Neuronal stem cell (in vitro differentiated cells): ENCODE results near the gene ANLN.

Experiments used
- DNase-seq: peaks from one replicate; pipeline ENCODE4 v3.0.0-alpha.2; 2013; ENCODE audit warnings: low spot score
- H2AFZ ChIP-seq: one replicate; pipeline ENCODE4 v1.6.1; 2013; ENCODE audit warnings: mild to moderate bottlenecking, low read length, inconsistent platforms
- H2AK5ac ChIP-seq: 2 replicates; pipeline ENCODE4 v1.6.1; 2013; ENCODE audit warnings: low read depth, mild to moderate bottlenecking, inconsistent platforms, low read length, moderate library complexity, mixed read lengths
- H2BK120ac ChIP-seq: 2 replicates; pipeline ENCODE4 v1.6.1; 2013; ENCODE audit warnings: low read depth, mild to moderate bottlenecking, inconsistent platforms, low read length, moderate library complexity, mixed read lengths
- H2BK12ac ChIP-seq: one replicate; pipeline ENCODE4 v1.6.1; 2013; ENCODE audit warnings: low read length, inconsistent platforms
- H2BK15ac ChIP-seq: 2 replicates; pipeline ENCODE4 v1.6.1; 2013; ENCODE audit warnings: mild to moderate bottlenecking, low read length, inconsistent platforms, mixed read lengths
- H2BK5ac ChIP-seq: one replicate; pipeline ENCODE4 v1.6.1; 2013; ENCODE audit warnings: inconsistent platforms, mild to moderate bottlenecking, low read length, moderate library complexity
- H3K14ac ChIP-seq: one replicate; pipeline ENCODE4 v1.6.1; 2013; ENCODE audit warnings: low read length, inconsistent platforms
- H3K18ac ChIP-seq: 2 replicates; pipeline ENCODE4 v1.6.1; 2013; ENCODE audit warnings: low read length, inconsistent platforms
- H3K23ac ChIP-seq: 2 replicates; pipeline ENCODE4 v1.6.1; 2013; ENCODE audit warnings: low read depth, mild to moderate bottlenecking, mixed read lengths, low read length, inconsistent platforms; ENCODE audit not compliant: poor library complexity
- H3K27ac ChIP-seq: replicated peaks from 3 replicates; pipeline ENCODE4 v1.5.1; 2013; ENCODE audit warnings: low read length, inconsistent platforms
- H3K27me3 ChIP-seq, 3 experiments: 2 replicates each; pipeline ENCODE4 v1.6.1; 2013; ENCODE audit warnings: low read length in 3 of 3, mild to moderate bottlenecking in 2 of 3, inconsistent platforms in 1 of 3, low read depth in 1 of 3, mixed read lengths in 1 of 3, moderate library complexity in 1 of 3; ENCODE audit not compliant: control insufficient read depth in 3 of 3, insufficient read depth in 3 of 3
- H3K36me3 ChIP-seq, 2 donors: replicated peaks in 1 of 2; 2 replicates each; pipeline ENCODE4 v1.6.1; 2013; ENCODE audit warnings: low read length in 2 of 2; ENCODE audit not compliant: control insufficient read depth in 2 of 2, insufficient read depth in 2 of 2
- H3K4ac ChIP-seq: 2 replicates; pipeline ENCODE4 v1.6.1; 2013; ENCODE audit warnings: inconsistent platforms, mild to moderate bottlenecking, low read length, moderate library complexity
- H3K4me1 ChIP-seq, 2 donors: 1 replicate in 1 of 2; 2 replicates in 1 of 2; pipeline ENCODE4 v1.6.1; 2013; ENCODE audit warnings: low read length in 2 of 2, low read depth in 1 of 2; ENCODE audit not compliant: control insufficient read depth in 2 of 2, insufficient read depth in 1 of 2
- H3K4me2 ChIP-seq: one replicate; pipeline ENCODE4 v1.6.1; 2013; ENCODE audit warnings: mild to moderate bottlenecking, low read length, inconsistent platforms; ENCODE audit not compliant: insufficient read depth, poor library complexity, severe bottlenecking
- H3K4me3 ChIP-seq, 2 donors: 2 replicates each; pipeline ENCODE4 v1.5.1; 2013; ENCODE audit warnings: low read length in 2 of 2, mild to moderate bottlenecking in 2 of 2, inconsistent platforms in 1 of 2, moderate library complexity in 1 of 2
- H3K79me1 ChIP-seq: one replicate; pipeline ENCODE4 v1.6.1; 2013; ENCODE audit warnings: low read depth, mild to moderate bottlenecking, inconsistent platforms, low read length, moderate library complexity
- H3K9ac ChIP-seq: one replicate; pipeline ENCODE4 v1.6.1; 2013; ENCODE audit warnings: mild to moderate bottlenecking, low read depth, low read length, inconsistent platforms; ENCODE audit not compliant: poor library complexity
- H3K9me3 ChIP-seq, 2 donors: replicated peaks in 1 of 2; 2 replicates each; pipeline versions ENCODE3 to v1.6.1; 2013; ENCODE audit warnings: low read length in 2 of 2, mild to moderate bottlenecking in 2 of 2, inconsistent platforms in 1 of 2, low read depth in 1 of 2, mixed read lengths in 1 of 2, moderate library complexity in 1 of 2; ENCODE audit not compliant: control insufficient read depth in 2 of 2, insufficient read depth in 1 of 2
- H4K8ac ChIP-seq: one replicate; pipeline ENCODE4 v1.6.1; 2013; ENCODE audit warnings: low read depth, mild to moderate bottlenecking, inconsistent platforms, low read length, moderate library complexity
- H4K91ac ChIP-seq: one replicate; pipeline ENCODE4 v1.6.1; 2013; ENCODE audit warnings: low read length, low read depth, mild to moderate bottlenecking, inconsistent platforms; ENCODE audit not compliant: poor library complexity
- WGBS, 2 donors: extraction: QIAGEN DNeasy Blood & Tissue Kit; methylation state at CpG; one replicate each; pipeline ENCODE4 v1.1.7; 2013; ENCODE audit warnings: missing lambda C conversion rate in 2 of 2, mixed read lengths in 1 of 2; ENCODE audit not compliant: insufficient read length in 2 of 2, insufficient replicate concordance in 1 of 2; ENCODE audit errors: extremely low coverage in 2 of 2; 5-methylcytosine and 5-hydroxymethylcytosine counted together

ANLN gene

DNA sequence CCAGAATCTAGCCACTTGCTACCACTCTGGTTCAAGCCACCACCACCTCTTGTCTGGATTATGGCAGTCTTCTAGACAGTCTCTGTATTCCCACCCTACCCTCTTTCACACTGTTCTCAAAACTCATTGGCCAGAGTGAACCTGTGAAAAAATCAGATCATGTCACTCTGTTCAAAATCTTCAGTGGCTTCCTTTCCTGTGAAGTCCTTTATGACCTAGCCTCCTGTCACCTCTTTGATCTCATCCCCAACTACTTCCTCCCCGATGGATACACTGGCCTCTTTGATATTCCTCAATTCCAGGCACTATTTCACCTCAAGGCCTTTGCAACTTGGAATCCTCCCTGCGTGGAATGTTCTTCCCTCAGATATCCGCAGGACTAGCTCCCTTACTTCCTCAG is 21.2 kb upstream of the ANLN start:
- no peak overlapping the region for H3K9ac ChIP-seq
- no peak overlapping the region for H3K23ac ChIP-seq
- peaks cover 3% of the 10 kb centered on the region for H3K79me1 ChIP-seq
- H2BK12ac ChIP-seq: no peak overlapping the region
- H3K4me3 ChIP-seq: no peak overlapping the region
- H3K18ac ChIP-seq: no peak overlapping the region
- H4K91ac ChIP-seq: no peak overlapping the region
- no peak overlapping the region for H2BK5ac ChIP-seq
- no peaks in the 10 kb centered on the region for H3K36me3 ChIP-seq
- no peak overlapping the region for H3K4ac ChIP-seq
- no peak for DNase-seq
- no peak overlapping the region for H3K4me2 ChIP-seq
- no peaks in the 10 kb centered on the region for H3K9me3 ChIP-seq
- H2BK15ac ChIP-seq: no peak overlapping the region
- no peak overlapping the region for H2BK120ac ChIP-seq
- peaks cover 2 to 7% of the 10 kb centered on the region in 2 donors for H3K4me1 ChIP-seq
- peaks cover 0 to 4% (median 0%) of the 10 kb centered on the region in 3 experiments for H3K27me3 ChIP-seq
- peak overlapping the region; percentile 25 for H2AFZ ChIP-seq
- H4K8ac ChIP-seq: no peak overlapping the region
- no peak overlapping the region for H3K27ac ChIP-seq
- no peak overlapping the region for H2AK5ac ChIP-seq
- no peak overlapping the region for H3K14ac ChIP-seq
- WGBS, 2 donors: no CpG with 5 or more reads among the region's 3 CpGs

DNA sequence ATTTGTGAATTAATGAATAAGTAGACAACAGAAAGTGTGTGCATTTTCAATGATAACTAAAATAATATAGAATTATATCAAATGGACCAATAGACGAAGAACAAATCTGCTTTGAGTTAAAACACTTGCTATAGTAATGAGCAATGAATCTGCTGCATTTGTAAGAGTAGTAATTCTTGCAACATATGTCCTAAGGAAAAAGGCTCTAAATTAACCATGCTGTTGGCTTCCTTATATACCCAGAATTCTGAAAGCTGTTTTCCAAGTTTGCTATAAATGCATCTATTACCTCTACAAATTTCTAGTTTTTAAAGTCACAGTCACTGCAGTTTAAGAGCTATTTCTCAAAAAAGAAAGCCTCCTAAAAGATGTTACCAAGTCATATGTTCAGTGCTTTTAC is 20.5 kb upstream of the ANLN start:
- no peak overlapping the region for H2BK5ac ChIP-seq
- no peak overlapping the region for H3K27ac ChIP-seq
- no peaks in the 10 kb centered on the region for H3K36me3 ChIP-seq
- peaks cover 2 to 7% of the 10 kb centered on the region in 2 donors for H3K4me1 ChIP-seq
- H3K27me3 ChIP-seq: peaks cover 0 to 4% (median 0%) of the 10 kb centered on the region in 3 experiments
- no peak overlapping the region for H2AFZ ChIP-seq
- no peak overlapping the region for H3K4me3 ChIP-seq
- no peak overlapping the region for H3K9ac ChIP-seq
- H3K18ac ChIP-seq: no peak overlapping the region
- H3K4me2 ChIP-seq: no peak overlapping the region
- H4K91ac ChIP-seq: no peak overlapping the region
- no peak overlapping the region for H3K23ac ChIP-seq
- no peak overlapping the region for H2BK120ac ChIP-seq
- H3K79me1 ChIP-seq: peaks cover 3% of the 10 kb centered on the region
- no peak overlapping the region for H2BK15ac ChIP-seq
- no peak overlapping the region for H3K14ac ChIP-seq
- no peak overlapping the region for H2AK5ac ChIP-seq
- H3K9me3 ChIP-seq: no peaks in the 10 kb centered on the region
- DNase-seq: no peak
- no CpG with 5 or more reads among the region's 1 CpG for WGBS, 2 donors
- H3K4ac ChIP-seq: no peak overlapping the region
- no peak overlapping the region for H4K8ac ChIP-seq
- no peak overlapping the region for H2BK12ac ChIP-seq

DNA sequence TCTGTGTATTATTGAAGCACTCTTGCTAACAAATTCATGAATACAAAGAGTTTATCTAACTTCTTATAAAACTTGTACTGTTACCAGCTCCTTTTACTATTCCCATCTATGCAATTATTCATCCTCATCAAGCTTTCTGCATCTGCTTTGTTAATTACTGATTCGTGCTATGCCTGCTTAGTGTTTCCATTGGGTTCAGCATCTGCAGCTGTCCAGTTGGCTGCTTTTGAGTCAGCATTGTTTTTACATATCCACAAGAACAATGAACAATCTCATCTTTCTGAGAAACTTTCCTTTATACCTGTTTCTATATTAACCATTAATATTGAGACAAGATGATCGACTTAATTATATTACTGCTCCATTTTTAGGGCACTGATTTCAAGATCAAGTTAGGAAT is 19.6 kb upstream of the ANLN start:
- no peak overlapping the region for H4K91ac ChIP-seq
- H3K4me2 ChIP-seq: no peak overlapping the region
- H3K36me3 ChIP-seq: no peaks in the 10 kb centered on the region
- no peak overlapping the region for H2BK5ac ChIP-seq
- peaks cover 3% of the 10 kb centered on the region for H3K79me1 ChIP-seq
- H2AFZ ChIP-seq: no peak overlapping the region
- no peaks in the 10 kb centered on the region for H3K9me3 ChIP-seq
- H4K8ac ChIP-seq: no peak overlapping the region
- no peak for DNase-seq
- no peak overlapping the region for H3K14ac ChIP-seq
- no peak overlapping the region for H3K23ac ChIP-seq
- H2BK120ac ChIP-seq: no peak overlapping the region
- no peak overlapping the region for H2BK12ac ChIP-seq
- no peak overlapping the region for H3K4me3 ChIP-seq
- H3K27me3 ChIP-seq: peaks cover 0 to 4% (median 0%) of the 10 kb centered on the region in 3 experiments
- H3K27ac ChIP-seq: no peak overlapping the region
- H3K4me1 ChIP-seq: peaks cover 2 to 7% of the 10 kb centered on the region in 2 donors
- no peak overlapping the region for H2AK5ac ChIP-seq
- H2BK15ac ChIP-seq: no peak overlapping the region
- WGBS, 2 donors: no CpG with 5 or more reads among the region's 2 CpGs
- no peak overlapping the region for H3K18ac ChIP-seq
- no peak overlapping the region for H3K9ac ChIP-seq
- H3K4ac ChIP-seq: no peak overlapping the region

DNA sequence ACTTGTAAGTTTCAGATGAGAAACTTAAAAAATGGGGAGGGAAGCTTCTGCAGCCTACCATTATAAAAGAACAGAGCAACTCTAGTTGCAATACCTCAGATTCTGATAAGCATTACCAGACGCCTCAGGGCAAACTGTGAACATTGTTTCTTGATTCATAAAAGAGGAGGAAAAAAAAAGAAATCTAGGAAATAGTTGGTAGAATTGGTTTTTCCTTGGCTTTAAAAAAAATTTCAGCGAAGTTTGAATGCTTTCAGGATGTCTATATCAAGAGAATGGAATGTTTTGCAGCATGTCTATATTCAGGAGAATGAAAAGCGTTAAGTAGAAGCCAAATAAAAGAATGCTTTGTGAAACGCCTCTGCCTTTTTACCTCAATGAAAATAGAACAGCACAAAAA is 17.5 kb upstream of the ANLN start:
- WGBS, 2 donors: no CpG with 5 or more reads among the region's 4 CpGs
- H3K27ac ChIP-seq: no peak overlapping the region
- H3K4me3 ChIP-seq: no peak overlapping the region
- no peaks in the 10 kb centered on the region for H3K9me3 ChIP-seq
- H4K8ac ChIP-seq: no peak overlapping the region
- H3K23ac ChIP-seq: no peak overlapping the region
- H2BK15ac ChIP-seq: no peak overlapping the region
- H3K4me2 ChIP-seq: no peak overlapping the region
- H3K9ac ChIP-seq: no peak overlapping the region
- no peak for DNase-seq
- no peaks in the 10 kb centered on the region for H3K27me3 ChIP-seq
- H3K79me1 ChIP-seq: no peaks in the 10 kb centered on the region
- no peaks in the 10 kb centered on the region for H3K36me3 ChIP-seq
- no peak overlapping the region for H3K18ac ChIP-seq
- no peak overlapping the region for H2BK120ac ChIP-seq
- H3K4me1 ChIP-seq: peaks cover 2% of the 10 kb centered on the region in 2 donors
- no peak overlapping the region for H2AK5ac ChIP-seq
- no peak overlapping the region for H2BK5ac ChIP-seq
- H2BK12ac ChIP-seq: no peak overlapping the region
- H3K4ac ChIP-seq: no peak overlapping the region
- H2AFZ ChIP-seq: no peak overlapping the region
- no peak overlapping the region for H3K14ac ChIP-seq
- no peak overlapping the region for H4K91ac ChIP-seq
